ENCODE results near the gene ULK4. TPM values are rescaled to one million over a fixed set of nuclear protein-coding genes. Genes with fewer than 3 reads are reported as not detected.

Gene ULK4
- total and polyA plus RNA-seq, 9 of the 15 experiments (the other 6 are each of a cell fraction or from before 2014, with no cell fraction given): 3.0 to 5.9 (median 3.5) TPM

DNA sequence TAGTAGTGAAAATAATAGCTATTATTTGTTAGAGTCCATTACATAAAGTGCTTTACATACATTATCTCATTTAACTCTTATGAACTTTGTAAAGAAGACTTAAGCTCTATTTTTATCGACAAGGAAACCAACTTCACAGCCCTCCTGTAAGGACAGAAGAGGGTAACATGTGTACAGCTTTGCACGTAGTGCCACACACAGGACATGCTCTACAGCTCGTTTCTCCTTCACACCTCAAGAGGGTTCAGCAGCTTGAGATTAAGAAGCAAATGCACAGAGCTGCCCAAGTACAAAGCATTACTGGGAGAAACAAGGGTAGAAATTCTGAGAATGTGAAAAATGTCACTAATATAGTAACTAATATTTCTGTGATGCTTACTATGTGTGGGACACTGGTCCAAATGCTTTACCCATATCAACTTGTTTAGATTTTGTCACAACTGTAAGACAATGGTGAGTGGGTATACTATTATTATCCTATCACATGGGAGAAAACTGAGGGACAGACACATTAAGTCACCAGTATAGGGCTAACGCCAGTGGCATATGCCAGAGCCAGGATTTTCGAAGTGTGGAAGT, 434.8 kb downstream of the ULK4 start:
- Histone ChIP-seq H3K79me2 (ENCODE audit: control insufficient read depth, insufficient read depth, low read length) (no peaks in the 10 kb centered on the region), H3K4me3 (no peak overlapping the region), H4K20me1 (replicated peaks; ENCODE audit: control insufficient read depth, insufficient read depth, low read length) (no peaks in the 10 kb centered on the region), H3K4me1 (replicated peaks in 1 of 2; ENCODE audit: control insufficient read depth in 2 of 2, insufficient read depth in 2 of 2, low read length in 2 of 2) (no peaks in the 10 kb centered on the region), H3K9me1 (ENCODE audit: control insufficient read depth, insufficient read depth, low read length) (no peaks in the 10 kb centered on the region), H3K36me3 (ENCODE audit: control insufficient read depth, insufficient read depth, low read length) (no peaks in the 10 kb centered on the region), H3K9me3 (replicated peaks; ENCODE audit: control insufficient read depth, insufficient read depth, low read depth, low read length) (no peaks in the 10 kb centered on the region), H3K27ac (ENCODE audit: extremely low read depth, low read depth, low read length) (no peak overlapping the region), H3K4me2 (ENCODE audit: insufficient read depth, low read length) (no peak overlapping the region), H3K27me3 (ENCODE audit: control insufficient read depth in 2 of 2, insufficient read depth in 2 of 2, low read length in 2 of 2) (no peaks in the 10 kb centered on the region), H3K9ac (ENCODE audit: insufficient read depth in 1 of 2, low read depth in 2 of 2, low read length in 2 of 2) (no peak overlapping the region), H2AFZ (ENCODE audit: low read depth, low read length) (no peak overlapping the region)
- in situ Hi-C loops (cut with MboI) (no loop called here), intact Hi-C loops (cut with micrococcal nuclease) (no loop called here)
- ChIA-PET CTCF (ENCODE audit: low intra/inter-chr PET ratio) (no interaction called here), POLR2A (no interaction called here)
- TF ChIP-seq, protein P1, sequence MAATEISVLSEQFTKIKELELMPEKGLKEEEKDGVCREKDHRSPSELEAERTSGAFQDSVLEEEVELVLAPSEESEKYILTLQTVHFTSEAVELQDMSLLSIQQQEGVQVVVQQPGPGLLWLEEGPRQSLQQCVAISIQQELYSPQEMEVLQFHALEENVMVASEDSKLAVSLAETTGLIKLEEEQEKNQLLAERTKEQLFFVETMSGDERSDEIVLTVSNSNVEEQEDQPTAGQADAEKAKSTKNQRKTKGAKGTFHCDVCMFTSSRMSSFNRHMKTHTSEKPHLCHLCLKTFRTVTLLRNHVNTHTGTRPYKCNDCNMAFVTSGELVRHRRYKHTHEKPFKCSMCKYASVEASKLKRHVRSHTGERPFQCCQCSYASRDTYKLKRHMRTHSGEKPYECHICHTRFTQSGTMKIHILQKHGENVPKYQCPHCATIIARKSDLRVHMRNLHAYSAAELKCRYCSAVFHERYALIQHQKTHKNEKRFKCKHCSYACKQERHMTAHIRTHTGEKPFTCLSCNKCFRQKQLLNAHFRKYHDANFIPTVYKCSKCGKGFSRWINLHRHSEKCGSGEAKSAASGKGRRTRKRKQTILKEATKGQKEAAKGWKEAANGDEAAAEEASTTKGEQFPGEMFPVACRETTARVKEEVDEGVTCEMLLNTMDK (IDR thresholded peaks at IDR 0.05; ENCODE audit: borderline replicate concordance, insufficient read depth, low read depth, low read length, poor library complexity, severe bottlenecking): no peak
- TF ChIP-seq BRD4 (IDR thresholded peaks at IDR 0.05) (no peak), HMGN3 (IDR thresholded peaks at IDR 0.05; ENCODE audit: borderline replicate concordance, extremely low read depth, insufficient read length, low read depth, low read length) (no peak), NR3C1 (CRISPR knock-in tag; IDR thresholded peaks at IDR 0.05) (no peak), GATA2 (CRISPR knock-in tag; IDR thresholded peaks at IDR 0.05) (no peak), MIER1 (IDR thresholded peaks at IDR 0.05; ENCODE audit: low read depth) (no peak), CTBP1 (IDR thresholded peaks at IDR 0.05; ENCODE audit: borderline replicate concordance) (no peak), PHF20 (IDR thresholded peaks at IDR 0.05; ENCODE audit: partially characterized antibody) (no peak), RFX1 (IDR thresholded peaks at IDR 0.05) (no peak), ZNF282 (CRISPR knock-in tag; IDR thresholded peaks at IDR 0.05) (no peak), ZNF3 (CRISPR knock-in tag; IDR thresholded peaks at IDR 0.05) (no peak), FOSL1 (tag; conservative IDR thresholded peaks at IDR 0.05) (no peak), NFE2 (IDR thresholded peaks at IDR 0.05; ENCODE audit: low read depth) (no peak), ZFP1 (CRISPR knock-in tag; IDR thresholded peaks at IDR 0.05) (no peak), NFRKB (IDR thresholded peaks at IDR 0.05; ENCODE audit: low read depth) (no peak), CBX1 (IDR thresholded peaks at IDR 0.05; ENCODE audit: low read depth) (no peak)
- TF ChIP-seq, protein P2, sequence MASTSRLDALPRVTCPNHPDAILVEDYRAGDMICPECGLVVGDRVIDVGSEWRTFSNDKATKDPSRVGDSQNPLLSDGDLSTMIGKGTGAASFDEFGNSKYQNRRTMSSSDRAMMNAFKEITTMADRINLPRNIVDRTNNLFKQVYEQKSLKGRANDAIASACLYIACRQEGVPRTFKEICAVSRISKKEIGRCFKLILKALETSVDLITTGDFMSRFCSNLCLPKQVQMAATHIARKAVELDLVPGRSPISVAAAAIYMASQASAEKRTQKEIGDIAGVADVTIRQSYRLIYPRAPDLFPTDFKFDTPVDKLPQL (IDR thresholded peaks at IDR 0.05; ENCODE audit: extremely low read depth, insufficient read length): no peak
- TF ChIP-seq, protein P3, sequence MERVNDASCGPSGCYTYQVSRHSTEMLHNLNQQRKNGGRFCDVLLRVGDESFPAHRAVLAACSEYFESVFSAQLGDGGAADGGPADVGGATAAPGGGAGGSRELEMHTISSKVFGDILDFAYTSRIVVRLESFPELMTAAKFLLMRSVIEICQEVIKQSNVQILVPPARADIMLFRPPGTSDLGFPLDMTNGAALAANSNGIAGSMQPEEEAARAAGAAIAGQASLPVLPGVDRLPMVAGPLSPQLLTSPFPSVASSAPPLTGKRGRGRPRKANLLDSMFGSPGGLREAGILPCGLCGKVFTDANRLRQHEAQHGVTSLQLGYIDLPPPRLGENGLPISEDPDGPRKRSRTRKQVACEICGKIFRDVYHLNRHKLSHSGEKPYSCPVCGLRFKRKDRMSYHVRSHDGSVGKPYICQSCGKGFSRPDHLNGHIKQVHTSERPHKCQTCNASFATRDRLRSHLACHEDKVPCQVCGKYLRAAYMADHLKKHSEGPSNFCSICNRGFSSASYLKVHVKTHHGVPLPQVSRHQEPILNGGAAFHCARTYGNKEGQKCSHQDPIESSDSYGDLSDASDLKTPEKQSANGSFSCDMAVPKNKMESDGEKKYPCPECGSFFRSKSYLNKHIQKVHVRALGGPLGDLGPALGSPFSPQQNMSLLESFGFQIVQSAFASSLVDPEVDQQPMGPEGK (CRISPR knock-in tag; IDR thresholded peaks at IDR 0.05; ENCODE audit: borderline replicate concordance): no peak
- 0% methylated on average over 5 of the region's 5 CpGs for WGBS (ENCODE audit: insufficient coverage, low coverage, missing lambda C conversion rate)
- no peak for ATAC-seq
- FAIRE-seq: no peak
- no TSS peak for BruUV-seq (replicated peaks)
- no peak for DNase-seq (ENCODE audit: extremely low read depth in 1 of 4, low spot score in 3 of 4)

Data from K562 (cell line).